NCI-H524 treated with DMSO at 0.1 percent for 48 hours (cell line): ENCODE measurements around the gene NEGR1.

Experiments used
- DNase-seq: peaks from one replicate; lab custom pipeline; 2025; lab: John Stamatoyannopoulos, UW

Gene NEGR1

DNA sequence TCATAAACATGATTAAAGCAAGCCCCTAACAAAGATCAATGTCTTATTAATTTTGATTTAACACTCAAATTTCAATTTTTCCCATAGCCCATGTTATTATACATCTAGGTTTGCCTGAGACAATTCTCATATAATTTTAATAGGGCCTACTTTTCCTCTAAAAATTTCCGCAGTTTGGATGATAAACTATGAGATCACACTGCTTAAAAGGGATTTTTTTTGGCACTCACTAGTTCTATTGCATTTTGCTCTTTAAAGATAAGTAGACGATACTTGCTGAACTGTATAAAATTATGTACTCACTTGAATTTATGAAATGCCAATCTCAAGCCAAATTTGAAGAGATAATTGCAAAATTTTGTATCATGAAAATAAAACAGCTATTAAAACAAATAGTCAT lies 721.1 kb downstream of the NEGR1 start:
- DNase-seq = no peak

GRCh38 chr1:71559880-71560279 lies 722.5 kb downstream of the NEGR1 start:
- DNase-seq = no peak

- DNase-seq = no peak
These were observed 725.2 kb downstream of the NEGR1 start for GRCh38 chr1:71557138-71557537.

- no peak for DNase-seq
These were observed 733.9 kb downstream of the NEGR1 start for GRCh38 chr1:71548398-71548890.

- DNase-seq = no peak
These were observed 740.2 kb downstream of the NEGR1 start for GRCh38 chr1:71542155-71542554.

DNA sequence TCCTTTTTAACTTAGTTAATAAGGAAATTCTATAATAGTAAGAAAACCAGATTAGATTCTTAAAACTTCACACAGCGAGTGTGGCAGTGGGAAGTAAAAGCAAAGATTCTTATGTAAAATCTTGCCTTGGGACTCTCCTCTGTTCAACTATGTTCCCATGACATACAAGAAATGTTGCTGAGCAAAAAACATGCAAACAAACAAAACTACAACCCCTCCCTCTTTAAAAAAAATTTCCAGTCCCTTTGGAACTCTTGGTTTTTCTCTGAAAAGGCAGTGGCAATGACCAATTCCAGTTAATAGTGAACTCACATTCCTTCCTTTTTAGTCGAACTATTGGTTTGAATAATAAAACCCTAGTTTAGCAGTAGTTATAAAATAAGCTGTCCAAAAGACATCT lies 748.4 kb downstream of the NEGR1 start:
- DNase-seq = no peak

GRCh38 chr1:71532343-71532742 lies 750.0 kb downstream of the NEGR1 start:
- DNase-seq = no peak

DNA sequence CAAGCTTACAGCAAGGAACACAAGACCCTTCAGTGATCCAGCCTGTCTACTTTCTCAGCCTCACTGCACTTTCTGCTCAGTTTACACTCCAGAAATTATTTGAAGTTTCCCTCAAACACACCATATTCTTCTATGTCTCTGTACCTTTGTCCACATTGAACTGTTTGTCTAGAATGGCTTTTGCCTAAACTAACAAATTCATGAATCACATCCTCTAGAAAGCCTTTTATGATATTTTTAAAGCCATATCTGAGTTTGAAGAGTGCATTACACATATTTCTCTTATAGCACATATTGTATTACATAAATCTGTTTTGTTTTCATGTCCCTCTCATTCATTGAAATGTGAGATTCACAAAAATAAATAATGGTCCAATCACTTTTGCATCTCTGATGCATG lies 755.5 kb downstream of the NEGR1 start:
- no peak for DNase-seq

GRCh38 chr1:71522721-71523120 lies 759.6 kb downstream of the NEGR1 start:
- DNase-seq = no peak

GRCh38 chr1:71521655-71522264 lies 760.6 kb downstream of the NEGR1 start:
- no peak for DNase-seq

DNA sequence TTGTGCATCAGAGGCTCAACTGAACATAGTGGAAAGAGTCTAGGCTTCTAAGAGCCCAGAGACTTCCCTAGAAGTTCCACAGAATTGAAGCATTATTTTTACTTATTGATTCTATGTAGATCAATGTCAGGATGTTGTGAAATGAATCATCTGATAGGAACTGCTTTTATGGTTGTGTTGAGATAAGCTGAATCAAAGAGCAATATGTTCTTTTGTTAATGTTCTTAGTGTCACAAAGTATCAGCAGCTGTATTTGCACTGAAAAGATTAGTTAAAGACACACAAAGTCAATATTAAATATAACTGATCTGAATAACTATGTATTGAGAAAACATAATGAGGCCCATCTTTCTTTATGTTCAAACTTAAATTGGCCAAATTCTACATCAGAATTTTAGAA lies 770.8 kb downstream of the NEGR1 start:
- DNase-seq = no peak

DNA sequence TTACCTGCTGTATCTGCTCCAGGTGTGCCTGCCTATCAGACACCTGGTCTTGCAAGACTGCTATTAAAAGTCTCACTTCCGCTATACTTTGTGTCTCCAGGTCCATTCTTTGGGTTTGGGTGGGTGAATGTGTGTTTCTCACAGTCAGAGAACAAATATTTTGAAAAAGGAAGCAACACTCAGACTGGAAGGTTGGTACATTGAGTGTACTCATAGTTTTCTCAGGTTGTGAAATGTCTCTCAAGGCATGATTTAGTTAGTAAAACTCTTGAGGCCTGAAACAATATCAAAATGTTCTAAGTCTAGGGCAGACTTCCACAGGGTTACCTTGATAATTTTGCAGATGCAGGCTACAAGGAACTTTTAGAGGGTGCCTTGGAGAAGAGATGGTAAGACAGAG lies 771.6 kb downstream of the NEGR1 start:
- no peak for DNase-seq

- no peak for DNase-seq
These were observed 773.2 kb downstream of the NEGR1 start for GRCh38 chr1:71509051-71509595.

GRCh38 chr1:71502006-71502405 lies 780.3 kb downstream of the NEGR1 start:
- no peak for DNase-seq

DNA sequence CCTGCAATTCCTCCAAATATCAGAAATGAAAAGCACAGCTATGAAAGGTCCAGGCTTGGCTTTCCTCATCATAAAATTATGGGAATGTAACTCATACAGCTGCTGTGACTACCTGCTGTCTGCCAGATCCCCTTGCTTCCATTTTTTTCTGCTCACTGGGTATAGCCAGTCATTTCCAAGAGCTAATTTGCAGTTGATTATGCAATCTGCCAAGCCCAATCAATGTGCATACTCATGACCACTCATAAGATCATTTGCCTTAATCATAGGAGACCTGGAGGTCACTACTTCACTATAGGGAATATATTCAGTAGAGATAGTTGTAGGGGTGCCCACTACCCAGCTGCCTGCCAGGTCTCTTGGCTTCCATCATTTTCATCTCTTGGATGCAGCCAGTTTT lies 783.8 kb downstream of the NEGR1 start:
- DNase-seq = no peak

GRCh38 chr1:71494163-71494562 lies 788.2 kb downstream of the NEGR1 start:
- no peak for DNase-seq

- no peak for DNase-seq
These were observed 789.9 kb downstream of the NEGR1 start for GRCh38 chr1:71492298-71493041.

DNA sequence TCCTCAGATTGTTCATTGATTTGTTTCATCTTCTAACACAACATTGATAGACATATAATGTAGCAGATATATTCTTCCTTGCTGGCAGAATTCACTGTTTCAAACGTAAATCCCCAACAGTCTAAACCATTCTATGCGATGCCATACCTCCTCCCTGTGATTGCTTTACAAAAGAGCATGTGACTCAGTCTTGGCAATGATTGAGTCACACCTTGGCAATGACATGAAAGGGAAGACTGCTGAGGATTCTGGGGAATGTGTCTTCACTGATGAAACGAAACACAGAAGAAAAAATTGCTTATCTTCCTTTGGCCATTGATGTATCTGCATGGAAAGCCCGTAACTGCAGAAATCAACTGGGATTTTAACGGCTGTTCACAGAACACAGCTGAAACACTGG lies 791.9 kb downstream of the NEGR1 start:
- DNase-seq = no peak

- no peak for DNase-seq
These were observed 793.6 kb downstream of the NEGR1 start for GRCh38 chr1:71488555-71489252.

GRCh38 chr1:71473331-71473730 lies 809.0 kb downstream of the NEGR1 start:
- no peak for DNase-seq

- no peak for DNase-seq
These were observed 817.2 kb downstream of the NEGR1 start for GRCh38 chr1:71465093-71465492.

DNA sequence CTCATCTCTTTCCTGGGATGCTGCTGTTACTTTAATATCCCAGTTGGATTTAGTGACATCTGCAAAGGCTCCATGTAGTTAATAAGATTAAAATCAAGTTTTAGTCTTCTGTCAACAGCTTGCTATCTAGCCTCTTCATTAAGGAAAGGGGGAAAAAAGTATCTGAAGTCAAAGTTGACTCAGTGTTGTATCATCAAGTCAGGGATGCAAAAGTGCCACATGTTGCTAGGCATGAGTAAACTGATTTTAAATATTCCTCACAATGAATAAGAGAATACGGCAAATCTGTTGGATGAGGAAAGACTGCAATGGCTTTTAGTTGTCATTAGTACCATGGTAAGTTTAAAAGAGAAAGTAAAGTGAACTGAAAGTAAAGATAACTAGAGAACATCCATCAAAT lies 818.3 kb downstream of the NEGR1 start:
- DNase-seq = peak; percentile 8

GRCh38 chr1:71463144-71463543 lies 819.2 kb downstream of the NEGR1 start:
- no peak for DNase-seq
